ENCODE data around the gene OR1K1.
"Not testable (repeated sequence)": the region's sequence is repeated elsewhere in the genome, so short reads cannot be mapped to it uniquely, and the experiment has no call there.

Gene OR1K1

GRCh38 chr9:122808141-122808540 lies 8.2 kb downstream of the OR1K1 start:
- H3K27me3 ChIP-seq = no peaks in the 10 kb centered on the region
- H3K9me3 ChIP-seq = no peaks in the 10 kb centered on the region
- H3K4me3 ChIP-seq (ENCODE audit: low read depth, low read length) = no peak overlapping the region
- H3K4me1 ChIP-seq = no peaks in the 10 kb centered on the region
- DNase-seq = no peak
- TF ChIP-seq, protein P1, sequence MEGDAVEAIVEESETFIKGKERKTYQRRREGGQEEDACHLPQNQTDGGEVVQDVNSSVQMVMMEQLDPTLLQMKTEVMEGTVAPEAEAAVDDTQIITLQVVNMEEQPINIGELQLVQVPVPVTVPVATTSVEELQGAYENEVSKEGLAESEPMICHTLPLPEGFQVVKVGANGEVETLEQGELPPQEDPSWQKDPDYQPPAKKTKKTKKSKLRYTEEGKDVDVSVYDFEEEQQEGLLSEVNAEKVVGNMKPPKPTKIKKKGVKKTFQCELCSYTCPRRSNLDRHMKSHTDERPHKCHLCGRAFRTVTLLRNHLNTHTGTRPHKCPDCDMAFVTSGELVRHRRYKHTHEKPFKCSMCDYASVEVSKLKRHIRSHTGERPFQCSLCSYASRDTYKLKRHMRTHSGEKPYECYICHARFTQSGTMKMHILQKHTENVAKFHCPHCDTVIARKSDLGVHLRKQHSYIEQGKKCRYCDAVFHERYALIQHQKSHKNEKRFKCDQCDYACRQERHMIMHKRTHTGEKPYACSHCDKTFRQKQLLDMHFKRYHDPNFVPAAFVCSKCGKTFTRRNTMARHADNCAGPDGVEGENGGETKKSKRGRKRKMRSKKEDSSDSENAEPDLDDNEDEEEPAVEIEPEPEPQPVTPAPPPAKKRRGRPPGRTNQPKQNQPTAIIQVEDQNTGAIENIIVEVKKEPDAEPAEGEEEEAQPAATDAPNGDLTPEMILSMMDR (IDR thresholded peaks at IDR 0.05; ENCODE audit: low read depth, low read length) = no peak
- H3K36me3 ChIP-seq = no peaks in the 10 kb centered on the region

DNA sequence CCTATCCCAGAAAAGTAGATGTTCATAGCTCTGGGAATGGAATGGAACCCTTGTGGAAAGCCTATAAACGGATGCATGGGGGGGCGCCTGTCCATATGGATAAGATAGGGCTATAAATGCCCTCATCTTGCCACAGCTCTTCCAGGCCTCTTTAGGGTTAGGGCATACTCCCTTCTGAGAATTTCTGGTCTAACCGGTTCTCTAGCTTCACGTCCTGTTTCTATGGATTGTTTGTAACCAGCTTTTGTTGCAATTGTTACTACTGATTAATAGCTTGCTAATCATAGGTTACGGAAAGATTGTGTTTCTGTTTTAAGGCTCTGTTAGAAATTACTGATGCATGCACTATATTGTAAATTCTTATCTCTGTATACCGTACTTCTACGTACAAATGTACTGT lies 9.3 kb downstream of the OR1K1 start:
- H3K36me3 ChIP-seq; H3K4me1 ChIP-seq; H3K9me3 ChIP-seq; DNase-seq; H3K27me3 ChIP-seq; H3K4me3 ChIP-seq (ENCODE audit: low read depth, low read length): not testable (repeated sequence)

DNA sequence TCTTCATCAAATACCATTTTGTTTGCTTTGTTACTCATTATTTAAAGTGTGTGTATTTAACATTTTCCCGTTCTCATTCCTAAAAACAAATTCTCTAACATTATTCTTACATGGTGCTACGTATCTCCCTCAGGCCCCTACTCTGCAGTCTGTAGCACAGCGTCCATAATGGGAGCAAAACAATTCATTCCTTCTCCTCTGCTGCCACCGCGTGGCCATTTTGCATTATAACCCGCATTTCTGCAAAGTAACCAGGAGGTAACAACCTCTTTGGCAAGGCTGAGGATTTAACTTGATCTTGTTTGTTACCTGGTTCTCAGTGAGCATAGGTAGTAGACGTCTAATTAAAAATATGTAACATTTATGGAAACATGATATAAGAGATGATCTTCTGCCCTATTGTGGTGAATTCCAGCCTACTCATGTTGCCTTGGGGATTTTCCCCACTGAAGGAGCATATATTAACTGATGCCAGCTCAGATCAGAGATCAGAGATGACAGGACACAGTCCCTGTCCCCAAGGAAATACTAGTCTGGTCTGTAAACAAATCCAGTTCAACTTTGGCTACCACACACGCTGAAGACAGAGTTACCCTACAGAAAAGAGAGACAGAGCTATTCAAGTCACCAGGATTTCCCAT lies 10.5 kb downstream of the OR1K1 start:
- Histone ChIP-seq H3K4me1 (no peaks in the 10 kb centered on the region), H3K4me3 (ENCODE audit: low read depth, low read length) (no peak overlapping the region), H3K36me3 (no peaks in the 10 kb centered on the region), H3K9me3 (no peaks in the 10 kb centered on the region), H3K27me3 (no peaks in the 10 kb centered on the region)
- TF ChIP-seq, protein P1 (IDR thresholded peaks at IDR 0.05; ENCODE audit: low read depth, low read length) = peak; percentile 73
- peak; percentile 63 for DNase-seq

DNA sequence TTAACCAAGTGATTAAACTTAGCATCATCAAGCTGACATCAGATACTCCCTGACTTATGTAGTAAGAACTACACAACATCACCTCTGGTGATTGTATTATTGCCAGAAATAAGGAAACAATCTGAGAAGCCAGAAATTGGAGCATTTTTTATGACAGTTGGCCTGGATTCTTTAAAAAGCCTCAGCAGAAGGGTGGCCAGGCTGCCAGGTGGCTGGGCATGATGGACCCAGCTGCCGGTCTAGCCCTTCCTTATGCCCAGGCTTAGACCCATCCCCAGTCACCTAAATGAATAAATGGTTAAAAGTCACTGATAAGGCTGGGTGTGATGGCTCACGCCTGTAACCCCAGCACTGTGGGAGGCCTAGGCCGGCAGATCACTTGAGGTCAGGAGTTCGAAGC lies 12.8 kb downstream of the OR1K1 start:
- DNase-seq = no peak
- Histone ChIP-seq H3K27me3 (no peaks in the 10 kb centered on the region), H3K9me3 (no peaks in the 10 kb centered on the region), H3K36me3 (peaks cover 13% of the 10 kb centered on the region), H3K4me1 (no peaks in the 10 kb centered on the region), H3K4me3 (ENCODE audit: low read depth, low read length) (no peak overlapping the region)
- TF ChIP-seq, protein P1 (IDR thresholded peaks at IDR 0.05; ENCODE audit: low read depth, low read length) = no peak

- TF ChIP-seq, protein P1 (IDR thresholded peaks at IDR 0.05; ENCODE audit: low read depth, low read length) = no peak
- no peaks in the 10 kb centered on the region for H3K27me3 ChIP-seq
Measured at GRCh38 chr9:122814545-122814944, 14.6 kb downstream of the OR1K1 start.

GRCh38 chr9:122815544-122815943 lies 15.6 kb downstream of the OR1K1 start:
- Histone ChIP-seq H3K27me3 (no peaks in the 10 kb centered on the region), H3K9me3 (no peaks in the 10 kb centered on the region), H3K36me3 (peaks cover 24% of the 10 kb centered on the region), H3K4me1 (no peaks in the 10 kb centered on the region), H3K4me3 (ENCODE audit: low read depth, low read length) (no peak overlapping the region)
- no peak for DNase-seq
- TF ChIP-seq, protein P1 (IDR thresholded peaks at IDR 0.05; ENCODE audit: low read depth, low read length) = no peak

More at GRCh38 chr9:122814545-122814944, 14.6 kb downstream of the OR1K1 start:
- DNase-seq = no peak
- H3K4me3 ChIP-seq (ENCODE audit: low read depth, low read length) = no peak overlapping the region
- no peaks in the 10 kb centered on the region for H3K4me1 ChIP-seq
- H3K9me3 ChIP-seq = no peaks in the 10 kb centered on the region
- H3K36me3 ChIP-seq = peaks cover 16% of the 10 kb centered on the region

All from BE2C (cell line).